Measurements from ENCODE around the gene BSCL2.
"Not testable (repeated sequence)": the region's sequence is repeated elsewhere in the genome, so short reads cannot be mapped to it uniquely, and the experiment has no call there.

The BSCL2 gene

GRCh38 chr11:62716816-62717215 is 9.6 kb upstream of the BSCL2 start:
- no peak for DNase-seq

- DNase-seq, result no peak
Measured at GRCh38 chr11:62716206-62716605, 9.0 kb upstream of the BSCL2 start.

GRCh38 chr11:62715150-62716130 is 8.2 kb upstream of the BSCL2 start:
- DNase-seq, result no peak

DNA sequence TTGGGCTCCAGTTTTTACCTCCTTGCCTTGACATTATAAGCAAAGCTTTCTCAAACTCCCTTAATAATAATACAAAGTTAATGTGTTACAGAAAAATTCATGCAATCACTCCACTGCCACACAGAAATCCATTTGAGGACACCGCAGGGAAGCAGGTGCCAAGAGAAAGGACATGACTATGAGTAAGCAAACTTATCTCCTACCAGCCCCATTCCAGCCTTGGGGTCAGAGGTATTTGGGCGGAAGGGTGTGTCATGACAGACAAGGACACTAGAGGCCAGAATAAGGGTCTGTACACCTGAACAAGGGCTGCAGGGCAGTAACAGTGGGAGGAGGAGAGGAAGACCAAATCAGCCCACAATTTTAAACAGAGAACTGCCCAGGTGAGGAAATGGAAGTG is 6.1 kb upstream of the BSCL2 start:
- no peak for DNase-seq

- no peak for DNase-seq
Measured at GRCh38 chr11:62712861-62713260, 5.6 kb upstream of the BSCL2 start.

DNA sequence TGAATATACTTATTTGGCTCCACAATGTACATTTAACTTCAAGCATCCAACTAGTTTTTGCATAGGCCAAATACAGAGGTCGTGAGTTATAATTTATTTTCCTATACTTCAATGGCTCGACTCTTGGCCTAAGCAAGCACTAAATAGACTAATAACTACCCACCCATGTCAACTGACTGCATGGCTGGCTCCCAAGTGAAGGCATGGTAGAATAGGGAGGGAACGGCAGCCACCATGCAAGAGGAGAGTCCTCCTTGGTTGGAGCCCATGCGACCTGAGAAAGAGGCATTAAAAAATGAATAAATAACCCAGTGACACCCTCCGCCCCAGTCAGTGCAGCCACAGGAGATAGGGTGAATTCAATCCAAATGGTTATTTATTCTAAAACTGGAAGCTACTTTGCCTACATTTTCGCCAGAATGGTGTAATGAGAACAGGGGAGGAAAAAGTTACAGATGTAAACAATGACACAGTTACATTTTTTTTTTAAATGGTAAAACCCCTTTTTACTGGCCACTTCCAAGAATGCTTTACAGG is 5.1 kb upstream of the BSCL2 start:
- no peak for DNase-seq

GRCh38 chr11:62710001-62710345 is 2.7 kb upstream of the BSCL2 start:
- peak; percentile 61 for DNase-seq

GRCh38 chr11:62709247-62710000 is 2.2 kb upstream of the BSCL2 start:
- peak; percentile 99 for DNase-seq

GRCh38 chr11:62708793-62709192 is 1.6 kb upstream of the BSCL2 start:
- peak; percentile 69 for DNase-seq

DNA sequence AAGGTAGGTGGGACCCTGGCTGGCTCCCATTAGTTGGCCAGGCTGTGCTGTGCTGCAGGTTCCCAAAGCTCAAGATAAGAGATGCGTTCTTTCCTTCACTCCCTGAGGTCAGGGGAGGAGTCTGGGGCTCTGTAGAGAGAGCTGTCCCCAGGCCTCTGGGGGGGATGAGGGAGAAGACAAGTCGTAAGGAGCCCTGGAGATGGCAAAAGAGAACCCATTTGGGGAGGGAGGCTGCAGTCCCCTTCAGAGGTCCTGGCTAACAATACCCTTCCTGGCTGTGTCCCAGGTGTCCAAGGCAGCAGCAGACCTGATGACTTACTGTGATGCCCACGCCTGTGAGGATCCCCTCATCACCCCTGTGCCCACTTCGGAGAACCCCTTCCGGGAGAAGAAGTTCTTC is 1.2 kb upstream of the BSCL2 start:
- DNase-seq, result no peak

- no peak for DNase-seq
Measured at GRCh38 chr11:62706850-62707247, 375 bp downstream of the BSCL2 start.

- DNase-seq, result peak; percentile 96
Measured at GRCh38 chr11:62705880-62706849, 1.1 kb downstream of the BSCL2 start.

- DNase-seq, result peak; percentile 66
Measured at GRCh38 chr11:62705413-62705812, 1.8 kb downstream of the BSCL2 start.

GRCh38 chr11:62703921-62704320 is 3.3 kb downstream of the BSCL2 start:
- not testable (repeated sequence) for DNase-seq

- no peak for DNase-seq
Measured at GRCh38 chr11:62702246-62702645, 5.0 kb downstream of the BSCL2 start.

DNA sequence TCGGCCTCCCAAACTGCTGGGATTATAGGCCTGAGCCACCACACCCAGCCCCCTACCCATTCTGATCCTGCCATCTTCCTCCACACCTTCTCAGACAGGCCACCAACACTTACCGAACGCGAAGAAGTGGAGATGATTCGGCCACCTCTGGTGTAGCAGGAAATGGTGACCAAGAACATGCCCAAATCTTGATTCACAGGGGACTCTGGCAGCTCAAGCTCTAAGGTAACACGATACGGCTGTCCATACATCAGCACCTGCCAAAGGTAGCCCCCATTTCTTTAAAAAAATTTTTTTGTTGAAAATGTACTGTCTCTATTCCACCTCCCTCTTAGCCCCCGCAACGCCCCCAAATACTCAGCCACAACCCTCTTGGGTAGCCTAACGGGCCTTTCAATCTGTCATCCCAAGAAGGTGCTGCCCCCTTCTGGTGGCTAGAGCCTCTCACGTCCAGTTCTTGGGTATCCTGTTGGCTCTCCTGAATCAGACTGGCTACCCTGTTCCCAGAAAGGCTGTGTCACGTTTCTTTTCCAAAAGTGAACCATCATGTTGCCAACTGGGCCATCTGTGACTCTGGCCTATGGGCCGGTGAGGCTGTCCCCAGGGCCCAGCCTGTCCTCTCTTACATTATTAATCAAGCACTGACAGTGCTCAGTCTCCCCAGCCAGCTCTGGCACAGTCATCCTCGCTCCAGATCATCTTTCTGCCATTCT is 12.6 kb downstream of the BSCL2 start:
- peak; percentile 58 for DNase-seq

- not testable (repeated sequence) for DNase-seq
Measured at GRCh38 chr11:62693624-62694023, 13.6 kb downstream of the BSCL2 start.

GRCh38 chr11:62689421-62690183 is 17.6 kb downstream of the BSCL2 start, which contains the start of gene LRRN4CL:
TSS of gene LRRN4CL (minus strand) at chr11:62689530. CDS start at chr11:62688508, 1,022 bp downstream.
- no peak for DNase-seq

GRCh38 chr11:62688491-62688890 is 18.7 kb downstream of the BSCL2 start:
- DNase-seq, result no peak

DNA sequence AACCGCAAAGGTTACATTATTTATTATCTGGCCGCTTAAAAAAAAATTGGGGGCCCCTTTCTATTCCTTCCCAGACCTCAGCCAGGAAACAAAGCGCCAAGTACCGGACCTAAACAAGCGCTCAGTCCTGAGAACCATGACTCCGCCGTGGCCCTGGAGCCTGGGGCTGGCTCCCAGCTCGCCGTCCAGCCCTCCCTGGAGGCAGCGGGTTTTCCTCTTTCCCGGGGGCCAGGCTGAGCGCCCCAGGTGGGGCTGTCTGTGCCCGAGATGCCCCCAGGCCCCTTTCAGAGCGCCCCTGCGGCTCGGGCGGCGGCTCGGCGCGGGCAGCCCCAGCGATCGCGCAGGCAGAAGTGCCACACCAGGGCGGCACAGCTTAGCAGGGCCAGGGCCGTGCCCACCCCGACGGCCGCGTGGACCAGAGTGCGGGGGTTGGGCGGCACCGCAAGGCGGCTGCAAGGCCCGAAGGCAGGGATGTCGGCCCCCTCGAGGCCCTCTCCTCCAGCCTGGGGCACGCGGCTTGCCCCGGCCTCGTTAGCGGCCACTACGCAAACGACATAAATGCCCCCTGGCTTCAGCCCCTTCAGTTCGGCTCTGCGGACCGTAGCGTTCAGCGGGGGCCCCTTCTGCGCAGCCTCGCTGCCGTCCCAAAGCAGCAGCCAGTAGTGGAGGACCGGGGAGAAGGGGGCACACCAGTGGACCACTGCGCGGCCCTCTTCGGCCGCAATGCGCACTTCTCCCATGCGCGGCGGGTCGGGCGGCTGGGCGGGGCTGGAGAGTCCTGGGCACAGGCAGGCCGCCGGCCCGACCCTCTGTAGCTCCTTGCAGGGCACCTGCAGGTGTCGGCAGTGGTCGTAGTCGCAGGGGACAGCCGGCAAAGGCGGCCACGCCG is 19.5 kb downstream of the BSCL2 start:
- no peak for DNase-seq

Measured in NCI-H1105 treated with DMSO at 0.1 percent for 48 hours (cell line).